Activated naive CD4-positive, alpha-beta T cell treated with anti-CD3 and anti-CD28 coated beads for 36 hours (primary cell): ENCODE results near the gene TMEM232. TPM values are rescaled to one million over a fixed set of nuclear protein-coding genes. Genes with fewer than 3 reads are reported as not detected.

Experiments
- CTCF ChIA-PET: fragments of 350-600 bp; sonication (Branson Sonifier 250); formaldehyde crosslinking; loops from one replicate; lab custom pipeline; 2021; ENCODE audit warnings: antibody characterized with exemption; lab: Charles Lee
- DNase-seq: peaks from one replicate; pipeline ENCODE4 v3.0.0-alpha.2; 2020
- H3K27ac Mint-ChIP-seq: one replicate; pipeline ENCODE4 v1.8.0; 2021; ENCODE audit warnings: mild to moderate bottlenecking, mixed read lengths
- H3K27me3 Mint-ChIP-seq: one replicate; pipeline ENCODE4 v1.8.0; 2021; ENCODE audit warnings: low read depth, mixed read lengths
- H3K36me3 Mint-ChIP-seq: one replicate; pipeline ENCODE4 v1.8.0; 2021; ENCODE audit warnings: low read depth, mixed read lengths
- H3K4me1 Mint-ChIP-seq: one replicate; pipeline ENCODE4 v1.8.0; 2021; ENCODE audit warnings: low read depth, mixed read lengths
- H3K4me3 Mint-ChIP-seq: one replicate; pipeline ENCODE4 v1.8.0; 2021; ENCODE audit warnings: mild to moderate bottlenecking, moderate library complexity, mixed read lengths
- H3K9me3 Mint-ChIP-seq: one replicate; pipeline ENCODE4 v1.8.0; 2021; ENCODE audit warnings: mixed read lengths
- intact Hi-C: fragments of 100-400 bp; cut with micrococcal nuclease; formaldehyde crosslinking; loops from one replicate; pipeline ENCODE4 v1.15.1; 2023
- total RNA-seq, 2 experiments: library from RNA; stranded (reverse); gene quantifications; one replicate each; pipeline ENCODE4 v1.2.3, GENCODE V29; 2021

Gene TMEM232
- total RNA-seq, 2 experiments from 2014 or later = 0.31 to 0.86 TPM

GRCh38 chr5:110477911-110478310, 248.6 kb downstream of the TMEM232 start:
- CTCF ChIA-PET = no interaction called here
- Mint-ChIP-seq H3K27ac (no peak overlapping the region), H3K4me1 (no peaks in the 10 kb centered on the region), H3K27me3 (peaks cover 3% of the 10 kb centered on the region), H3K36me3 (no peaks in the 10 kb centered on the region), H3K9me3 (peaks cover 5% of the 10 kb centered on the region), H3K4me3 (no peak overlapping the region)
- no peak for DNase-seq
- intact Hi-C loops = no loop called here

- Mint-ChIP-seq H3K27ac (no peak overlapping the region), H3K27me3 (peaks cover 2% of the 10 kb centered on the region), H3K9me3 (peaks cover 6% of the 10 kb centered on the region), H3K36me3 (no peaks in the 10 kb centered on the region), H3K4me3 (no peak overlapping the region), H3K4me1 (no peaks in the 10 kb centered on the region)
- intact Hi-C loops = no loop called here
- CTCF ChIA-PET = no interaction called here
- no peak for DNase-seq
Observed at GRCh38 chr5:110476164-110476563, 250.3 kb downstream of the TMEM232 start.

- peaks cover 12% of the 10 kb centered on the region for H3K9me3 Mint-ChIP-seq
- peaks cover 2% of the 10 kb centered on the region for H3K27me3 Mint-ChIP-seq
- no peaks in the 10 kb centered on the region for H3K4me1 Mint-ChIP-seq
- no peak overlapping the region for H3K27ac Mint-ChIP-seq
- intact Hi-C loops = no loop called here
- CTCF ChIA-PET = no interaction called here
- no peaks in the 10 kb centered on the region for H3K36me3 Mint-ChIP-seq
- DNase-seq = no peak
- H3K4me3 Mint-ChIP-seq = no peak overlapping the region
Observed at GRCh38 chr5:110475529-110475928, 250.9 kb downstream of the TMEM232 start.

GRCh38 chr5:110469486-110469885, 257.0 kb downstream of the TMEM232 start:
- Mint-ChIP-seq H3K36me3 (no peaks in the 10 kb centered on the region), H3K27ac (no peak overlapping the region), H3K27me3 (no peaks in the 10 kb centered on the region), H3K9me3 (peaks cover 22% of the 10 kb centered on the region), H3K4me1 (no peaks in the 10 kb centered on the region), H3K4me3 (no peak overlapping the region)
- intact Hi-C loops = no loop called here
- CTCF ChIA-PET = no interaction called here
- no peak for DNase-seq

GRCh38 chr5:110463106-110463505, 263.4 kb downstream of the TMEM232 start:
- no peaks in the 10 kb centered on the region for H3K9me3 Mint-ChIP-seq
- H3K36me3 Mint-ChIP-seq = no peaks in the 10 kb centered on the region
- no peak for DNase-seq
- H3K4me1 Mint-ChIP-seq = no peaks in the 10 kb centered on the region
- no peak overlapping the region for H3K4me3 Mint-ChIP-seq
- H3K27ac Mint-ChIP-seq = no peak overlapping the region
- CTCF ChIA-PET = no interaction called here
- no peaks in the 10 kb centered on the region for H3K27me3 Mint-ChIP-seq
- intact Hi-C loops = no loop called here

GRCh38 chr5:110460837-110461236, 265.6 kb downstream of the TMEM232 start:
- Mint-ChIP-seq H3K4me3 (no peak overlapping the region), H3K27me3 (no peaks in the 10 kb centered on the region), H3K4me1 (no peaks in the 10 kb centered on the region), H3K9me3 (no peaks in the 10 kb centered on the region), H3K27ac (no peak overlapping the region), H3K36me3 (no peaks in the 10 kb centered on the region)
- CTCF ChIA-PET = no interaction called here
- DNase-seq = no peak
- intact Hi-C loops = no loop called here

GRCh38 chr5:110458313-110458712, 268.2 kb downstream of the TMEM232 start:
- Mint-ChIP-seq H3K9me3 (no peaks in the 10 kb centered on the region), H3K4me1 (no peaks in the 10 kb centered on the region), H3K36me3 (no peaks in the 10 kb centered on the region), H3K27me3 (no peaks in the 10 kb centered on the region), H3K27ac (no peak overlapping the region), H3K4me3 (no peak overlapping the region)
- intact Hi-C loops = no loop called here
- CTCF ChIA-PET = no interaction called here
- DNase-seq = no peak

- Mint-ChIP-seq H3K27me3 (peaks cover 8% of the 10 kb centered on the region), H3K27ac (no peak overlapping the region), H3K4me1 (no peaks in the 10 kb centered on the region), H3K9me3 (no peaks in the 10 kb centered on the region), H3K4me3 (no peak overlapping the region), H3K36me3 (no peaks in the 10 kb centered on the region)
- CTCF ChIA-PET = no interaction called here
- DNase-seq = no peak
- intact Hi-C loops = loop anchor here (5.0 kb wide), 1 partner anchor 149 kb away; no protein-coding TSS in a partner anchor
Observed at GRCh38 chr5:110442856-110443255, 283.6 kb downstream of the TMEM232 start.

GRCh38 chr5:110441035-110441434, 285.4 kb downstream of the TMEM232 start:
- DNase-seq = peak; percentile 13
- CTCF ChIA-PET = interaction anchor here (0.7 kb wide), 1 partner anchor 81 kb away, joined by 3 read pairs; no protein-coding TSS in a partner anchor

GRCh38 chr5:110440058-110440457, 286.4 kb downstream of the TMEM232 start:
- DNase-seq = no peak
- CTCF ChIA-PET = no interaction called here
- no peak overlapping the region for H3K27ac Mint-ChIP-seq
- no peaks in the 10 kb centered on the region for H3K4me1 Mint-ChIP-seq
- no peak overlapping the region for H3K4me3 Mint-ChIP-seq
- peaks cover 6% of the 10 kb centered on the region for H3K27me3 Mint-ChIP-seq
- no peaks in the 10 kb centered on the region for H3K36me3 Mint-ChIP-seq
- H3K9me3 Mint-ChIP-seq = no peaks in the 10 kb centered on the region
- intact Hi-C loops = loop anchor here (5.0 kb wide), 1 partner anchor 152 kb away; no protein-coding TSS in a partner anchor

More at GRCh38 chr5:110441035-110441434, 285.4 kb downstream of the TMEM232 start:
- intact Hi-C loops = loop anchor here (1.0 to 5.0 kb wide), 2 partner anchors 151 to 184 kb away; no protein-coding TSS in a partner anchor
- Mint-ChIP-seq H3K36me3 (no peaks in the 10 kb centered on the region), H3K4me3 (no peak overlapping the region), H3K27me3 (peaks cover 6% of the 10 kb centered on the region), H3K9me3 (no peaks in the 10 kb centered on the region), H3K27ac (no peak overlapping the region), H3K4me1 (no peaks in the 10 kb centered on the region)

- no peak overlapping the region for H3K27ac Mint-ChIP-seq
- H3K36me3 Mint-ChIP-seq = no peaks in the 10 kb centered on the region
- CTCF ChIA-PET = no interaction called here
- intact Hi-C loops = no loop called here
- no peaks in the 10 kb centered on the region for H3K4me1 Mint-ChIP-seq
- no peak overlapping the region for H3K4me3 Mint-ChIP-seq
- H3K27me3 Mint-ChIP-seq = peaks cover 6% of the 10 kb centered on the region
- no peaks in the 10 kb centered on the region for H3K9me3 Mint-ChIP-seq
- DNase-seq = no peak
Observed at GRCh38 chr5:110439296-110439695, 287.2 kb downstream of the TMEM232 start.

- Mint-ChIP-seq H3K9me3 (peaks cover 2% of the 10 kb centered on the region), H3K27ac (no peak overlapping the region), H3K27me3 (no peaks in the 10 kb centered on the region), H3K36me3 (no peaks in the 10 kb centered on the region), H3K4me1 (no peaks in the 10 kb centered on the region), H3K4me3 (no peak overlapping the region)
- intact Hi-C loops = no loop called here
- no peak for DNase-seq
- CTCF ChIA-PET = no interaction called here
Observed at GRCh38 chr5:110435207-110435606, 291.3 kb downstream of the TMEM232 start.

- no peaks in the 10 kb centered on the region for H3K36me3 Mint-ChIP-seq
- peaks cover 2% of the 10 kb centered on the region for H3K9me3 Mint-ChIP-seq
- intact Hi-C loops = no loop called here
- peaks cover 4% of the 10 kb centered on the region for H3K27me3 Mint-ChIP-seq
- H3K27ac Mint-ChIP-seq = no peak overlapping the region
- DNase-seq = no peak
- H3K4me3 Mint-ChIP-seq = no peak overlapping the region
- H3K4me1 Mint-ChIP-seq = no peaks in the 10 kb centered on the region
- CTCF ChIA-PET = no interaction called here
Observed at GRCh38 chr5:110431603-110432002, 294.9 kb downstream of the TMEM232 start.
